ENCODE results near the gene RASGRP3.

GRCh38 chr2:33496726-33497125 lies 20.3 kb downstream of the RASGRP3 start:
- TF ChIP-seq POLR2A (IDR thresholded peaks at IDR 0.05) = no peak
- TF ChIP-seq CTCF (IDR thresholded peaks at IDR 0.05 in 8 of 11, conservative IDR thresholded peaks at IDR 0.05 in 3 of 11) = no peak
- TF ChIP-seq POLR2AphosphoS5 (IDR thresholded peaks at IDR 0.05) = no peak
